HEK293T (cell line): ENCODE data around the gene SLC25A13.

Experiments used
- ELF4 ChIP-seq: fragments of 450-650 bp; IDR thresholded peaks from 2 replicates; pipeline ENCODE4 v1.6.1; 2017; ENCODE audit warnings: antibody characterized with exemption
- FOXM1 ChIP-seq: fragments of 450-650 bp; IDR thresholded peaks from 2 replicates; pipeline ENCODE4 v1.6.1; 2017; ENCODE audit warnings: mild to moderate bottlenecking, borderline replicate concordance

- no peak for TF ChIP-seq FOXM1
- no peak for TF ChIP-seq ELF4
Observed at GRCh38 chr7:96244244-96244991, 77.5 kb downstream of the SLC25A13 start.
